Panc1 (cell line): Measurements from ENCODE around the gene PRC1.

Experiments
- POLR2AphosphoS5 ChIP-seq: IDR thresholded peaks from 2 replicates; pipeline ENCODE4 v1.6.1; 2012; ENCODE audit warnings: mild to moderate bottlenecking, low read depth, low read length, moderate library complexity
- SIN3A ChIP-seq: IDR thresholded peaks from 2 replicates; pipeline ENCODE4 v1.6.1; 2012; ENCODE audit warnings: low read depth, mild to moderate bottlenecking, low read length, moderate library complexity, borderline replicate concordance; ENCODE audit not compliant: insufficient read depth
- TCF7L2 ChIP-seq: IDR thresholded peaks from 2 replicates; pipeline ENCODE4 v1.6.1; 2011; ENCODE audit warnings: mild to moderate bottlenecking, low read depth, low read length, inconsistent platforms
- TF ChIP-seq, protein P1 (sequence below): fragments of 450-650 bp; IDR thresholded peaks from 2 replicates; pipeline ENCODE4 v1.5.1; 2017; ENCODE audit warnings: mild to moderate bottlenecking

DNA sequence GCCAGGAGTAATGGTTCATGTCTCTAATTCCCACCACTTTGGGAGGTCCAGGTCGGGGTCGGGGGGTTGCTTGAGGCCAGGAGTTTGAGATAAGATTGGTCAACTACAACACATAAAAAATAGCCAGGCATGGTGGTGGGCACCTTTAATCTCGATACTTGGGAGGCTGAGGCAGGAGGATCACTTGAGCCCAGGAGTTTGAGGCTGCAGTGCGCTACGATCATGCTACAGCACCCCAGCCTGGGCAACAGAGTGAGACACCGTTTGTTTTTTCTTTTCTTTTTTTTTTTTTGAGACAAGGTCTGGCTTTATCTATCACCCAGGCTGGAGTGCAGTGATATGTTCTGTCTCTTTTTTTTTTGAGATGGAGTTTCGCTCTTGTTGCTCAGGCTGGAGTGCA lies 29.4 kb upstream of the PRC1 start:
- TF ChIP-seq TCF7L2 (no peak), POLR2AphosphoS5 (no peak), SIN3A (no peak)
- TF ChIP-seq, protein P1, sequence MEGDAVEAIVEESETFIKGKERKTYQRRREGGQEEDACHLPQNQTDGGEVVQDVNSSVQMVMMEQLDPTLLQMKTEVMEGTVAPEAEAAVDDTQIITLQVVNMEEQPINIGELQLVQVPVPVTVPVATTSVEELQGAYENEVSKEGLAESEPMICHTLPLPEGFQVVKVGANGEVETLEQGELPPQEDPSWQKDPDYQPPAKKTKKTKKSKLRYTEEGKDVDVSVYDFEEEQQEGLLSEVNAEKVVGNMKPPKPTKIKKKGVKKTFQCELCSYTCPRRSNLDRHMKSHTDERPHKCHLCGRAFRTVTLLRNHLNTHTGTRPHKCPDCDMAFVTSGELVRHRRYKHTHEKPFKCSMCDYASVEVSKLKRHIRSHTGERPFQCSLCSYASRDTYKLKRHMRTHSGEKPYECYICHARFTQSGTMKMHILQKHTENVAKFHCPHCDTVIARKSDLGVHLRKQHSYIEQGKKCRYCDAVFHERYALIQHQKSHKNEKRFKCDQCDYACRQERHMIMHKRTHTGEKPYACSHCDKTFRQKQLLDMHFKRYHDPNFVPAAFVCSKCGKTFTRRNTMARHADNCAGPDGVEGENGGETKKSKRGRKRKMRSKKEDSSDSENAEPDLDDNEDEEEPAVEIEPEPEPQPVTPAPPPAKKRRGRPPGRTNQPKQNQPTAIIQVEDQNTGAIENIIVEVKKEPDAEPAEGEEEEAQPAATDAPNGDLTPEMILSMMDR = no peak
